HG03432 (cell line): ENCODE measurements around the gene MRPL24.
A peak's percentile ranks its signal among the peaks of the same experiment; 100 is the strongest.

Source experiments
- ATAC-seq: cut with Tn5 transposase; IDR thresholded peaks from one replicate; pipeline ENCODE4 v1.9.1; 2021; ENCODE audit warnings: mild to moderate bottlenecking, moderate library complexity; ENCODE audit not compliant: unreplicated experiment

Gene MRPL24

DNA sequence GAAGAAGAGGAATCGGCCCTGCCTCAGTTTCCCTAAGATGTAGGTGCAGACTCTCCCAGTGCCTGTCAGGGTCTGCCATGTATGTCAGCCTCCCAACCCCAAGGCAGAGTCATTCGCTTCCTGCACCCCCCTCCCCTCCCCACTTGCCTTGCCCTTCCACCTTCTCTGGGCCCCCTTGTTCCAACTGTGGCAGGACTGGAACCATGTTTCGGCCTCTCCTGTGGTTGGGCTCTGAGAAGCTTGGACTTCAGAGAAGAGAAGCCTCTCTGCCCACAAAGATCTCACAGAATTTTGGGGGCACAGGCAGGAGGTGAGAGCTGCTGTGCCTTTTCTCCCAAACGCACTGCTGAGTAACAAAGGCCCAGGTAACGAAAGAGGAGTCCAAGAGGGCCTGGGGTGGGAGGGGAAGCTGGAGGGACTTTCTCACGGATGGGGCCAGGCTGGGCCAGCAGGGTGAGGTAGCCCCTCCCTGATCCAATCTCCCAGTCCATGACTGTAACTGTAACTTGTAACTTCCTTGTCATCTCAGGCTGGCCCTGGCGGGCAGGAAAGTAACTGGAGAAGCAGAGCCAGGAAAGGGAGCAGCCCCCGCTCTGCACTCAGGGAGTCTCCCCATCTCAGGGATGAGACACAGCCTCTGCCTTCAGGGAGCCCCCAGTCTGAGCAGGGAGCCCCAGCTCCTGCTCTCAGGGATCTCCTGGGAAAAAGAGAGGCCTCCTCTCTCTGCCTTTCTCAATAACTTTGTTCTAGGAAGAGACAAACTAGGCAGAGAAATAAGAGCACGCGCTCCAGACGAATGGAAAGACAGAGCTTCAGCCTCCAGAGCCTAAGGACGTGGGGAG is 46.8 kb downstream of the MRPL24 start:
- no peak for ATAC-seq

DNA sequence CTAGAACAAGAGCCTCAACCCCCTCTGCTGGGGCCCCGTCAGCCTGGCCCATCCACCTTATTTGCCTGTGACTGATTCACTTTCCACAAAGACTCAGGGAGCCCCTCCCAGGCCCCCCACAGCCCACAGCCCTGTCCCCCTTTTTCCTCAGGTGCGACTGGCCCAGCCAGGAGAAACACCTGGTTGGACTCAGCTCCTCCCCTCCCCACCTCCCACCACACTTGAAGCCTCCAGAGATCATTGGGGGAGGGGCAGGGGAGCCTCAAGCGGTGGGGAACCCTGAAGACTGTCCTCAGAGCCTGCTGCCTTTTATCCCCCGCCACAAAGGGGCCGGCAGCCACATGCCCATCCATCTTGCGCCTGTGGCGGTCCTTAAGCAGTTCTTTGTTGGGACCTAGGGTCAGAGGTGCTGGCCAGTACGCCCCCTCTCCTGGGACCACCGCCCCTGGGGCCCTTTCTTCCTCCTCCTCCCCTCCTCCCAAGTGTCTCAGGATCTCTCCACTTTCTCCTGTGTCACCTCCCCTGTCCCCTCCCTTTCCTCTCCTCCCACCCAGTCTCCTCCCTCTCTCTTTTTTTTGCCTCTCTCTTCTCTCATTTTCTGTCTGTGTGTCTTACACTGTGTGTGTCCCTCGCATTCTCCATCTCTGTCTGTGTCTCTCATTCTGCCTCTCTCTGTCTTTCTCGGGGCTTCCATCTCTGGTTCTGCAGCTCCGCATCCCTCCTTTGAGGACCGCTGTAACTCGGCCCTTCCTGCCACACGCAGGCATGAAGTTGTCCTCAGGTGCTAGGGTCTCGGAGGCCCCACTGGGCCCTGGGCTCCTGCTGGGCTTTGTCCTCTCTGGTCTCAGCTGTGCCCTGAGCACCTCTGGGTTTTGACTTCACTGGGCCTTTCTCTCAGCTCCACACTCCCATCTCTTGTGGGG is 47.7 kb downstream of the MRPL24 start:
- no peak for ATAC-seq

DNA sequence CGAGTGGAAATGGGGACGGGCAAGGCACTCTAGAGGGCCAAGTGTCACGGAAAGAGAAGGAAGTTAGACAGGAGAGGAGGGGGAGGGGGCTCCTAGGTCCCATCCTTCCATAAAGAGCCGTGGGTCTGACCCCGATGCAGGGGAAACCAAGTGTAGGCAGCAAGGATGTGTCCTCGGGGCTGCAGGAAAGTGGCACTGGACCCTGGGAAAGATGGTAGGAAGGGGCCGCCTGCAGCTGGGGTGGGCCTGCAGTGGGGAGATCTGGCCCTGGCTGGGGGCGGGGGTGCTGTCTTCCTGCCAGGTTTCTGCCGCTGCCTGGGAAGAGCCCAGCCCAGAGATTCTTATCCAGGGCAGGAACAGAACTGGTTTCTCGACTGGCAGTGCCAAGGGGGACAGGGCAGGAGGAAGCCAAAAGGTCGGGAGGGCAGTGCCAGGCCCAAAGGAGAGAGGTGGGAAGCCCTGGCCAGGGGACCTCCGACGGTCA is 48.4 kb downstream of the MRPL24 start:
- ATAC-seq = no peak

DNA sequence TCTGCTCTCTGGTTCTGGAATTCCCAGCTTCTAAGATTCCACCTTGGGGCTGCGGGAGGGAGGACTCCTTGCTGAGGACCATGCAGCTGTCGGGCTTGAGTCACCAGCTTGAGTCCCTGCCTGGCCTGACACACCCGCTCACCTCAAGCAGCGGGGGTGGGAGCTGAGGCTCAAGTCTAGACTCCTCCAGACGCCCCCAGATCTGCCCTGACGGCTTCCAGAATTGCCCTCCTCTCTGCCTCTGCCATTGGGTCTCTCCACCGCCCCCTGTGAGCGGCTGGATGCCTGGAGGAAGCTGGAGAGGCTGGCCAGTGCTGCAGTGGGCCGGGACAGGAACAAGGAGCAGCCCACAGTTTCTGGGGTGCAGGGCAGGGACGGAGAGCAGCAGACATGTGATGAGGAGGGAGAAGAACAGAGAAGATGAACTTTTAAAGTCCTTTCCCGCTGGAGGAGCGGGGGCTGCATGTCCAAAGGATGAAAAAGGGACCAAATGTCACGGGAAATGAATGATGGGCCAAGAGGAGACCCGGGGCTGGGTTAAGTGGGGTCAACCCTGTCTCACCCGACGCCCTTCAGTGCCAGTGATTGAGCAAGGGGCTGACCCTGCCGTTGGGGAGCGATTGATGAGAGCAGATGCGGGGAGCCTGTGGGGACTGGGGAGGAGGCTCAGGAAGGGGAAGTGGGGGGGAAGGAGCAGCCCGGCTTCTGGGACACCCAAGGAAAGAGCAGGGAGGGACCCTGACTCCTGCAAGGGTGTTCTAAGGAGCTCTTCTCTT is 49.0 kb downstream of the MRPL24 start:
- ATAC-seq = no peak

DNA sequence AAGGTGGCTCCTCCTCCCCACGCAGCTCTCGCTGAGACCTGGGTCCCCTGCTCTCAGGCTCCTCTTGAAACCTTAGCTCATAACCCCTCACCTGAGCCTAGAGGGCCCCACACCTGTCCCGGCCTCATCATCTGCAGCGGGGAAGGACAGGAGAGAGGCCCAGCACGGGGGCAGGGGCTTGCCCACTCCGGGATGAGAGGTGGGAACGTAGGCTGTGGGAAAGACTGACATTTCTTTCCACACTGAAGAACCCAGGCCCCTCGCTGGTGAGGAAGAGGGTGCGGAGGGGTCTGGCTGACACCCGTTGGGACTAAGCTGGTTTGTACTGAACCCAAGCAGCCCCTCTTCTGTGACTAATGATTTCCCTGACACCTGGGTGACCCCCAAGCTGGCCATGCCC is 49.7 kb downstream of the MRPL24 start:
- no peak for ATAC-seq

DNA sequence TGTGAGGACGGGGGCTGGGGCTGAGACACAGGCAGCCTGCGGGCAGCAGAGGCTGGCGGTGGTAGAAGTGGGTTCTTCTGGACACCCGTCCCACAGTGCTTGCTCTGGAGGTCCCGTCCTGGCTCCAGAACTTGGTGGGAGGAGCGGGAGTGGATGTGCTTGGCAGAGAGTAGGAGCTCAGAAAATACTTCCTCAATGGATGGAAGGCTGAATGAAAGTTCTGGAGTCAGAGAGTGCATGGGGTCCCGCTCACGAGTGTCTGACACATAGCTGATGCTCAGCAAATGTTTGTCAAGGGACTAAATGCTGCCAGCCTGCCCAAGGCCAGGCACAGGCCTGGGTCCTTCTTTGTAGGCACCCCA is 50.2 kb downstream of the MRPL24 start:
- ATAC-seq = no peak

DNA sequence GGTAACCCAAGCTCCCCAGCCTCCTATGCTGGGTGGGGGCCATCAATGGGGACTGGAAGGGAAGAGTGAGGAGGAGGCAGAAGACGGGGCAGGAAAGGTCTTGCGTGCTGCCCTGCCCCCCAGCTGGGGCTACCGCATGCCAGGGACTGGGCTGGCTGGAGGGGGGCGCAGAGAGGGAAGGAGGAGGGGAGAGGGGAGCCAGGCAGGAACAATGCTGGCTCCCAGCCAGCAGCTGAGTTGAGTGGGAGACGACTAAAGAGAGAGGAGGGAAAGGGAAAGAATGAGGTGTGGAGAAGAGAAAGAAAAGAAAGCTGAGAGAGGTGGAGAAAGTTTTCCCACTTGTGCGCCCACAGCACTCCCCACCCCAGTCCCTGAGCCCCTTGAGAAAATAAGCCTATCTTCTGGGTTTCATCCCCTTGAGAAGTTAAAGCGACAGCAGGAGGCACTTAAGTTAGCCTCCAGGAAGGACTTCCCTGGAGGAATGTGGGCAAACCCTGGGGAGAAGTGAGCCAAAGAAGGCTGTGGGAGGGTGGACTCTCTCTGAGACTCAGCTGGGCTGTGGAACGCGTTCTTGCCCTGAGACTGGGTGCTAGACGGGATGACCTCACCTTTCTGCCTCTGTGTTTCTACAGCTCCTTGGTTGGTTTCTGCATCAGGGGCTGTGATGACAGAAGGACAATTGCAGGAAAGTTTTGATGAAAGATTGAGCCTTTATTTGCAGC is 50.8 kb downstream of the MRPL24 start:
- no peak for ATAC-seq

DNA sequence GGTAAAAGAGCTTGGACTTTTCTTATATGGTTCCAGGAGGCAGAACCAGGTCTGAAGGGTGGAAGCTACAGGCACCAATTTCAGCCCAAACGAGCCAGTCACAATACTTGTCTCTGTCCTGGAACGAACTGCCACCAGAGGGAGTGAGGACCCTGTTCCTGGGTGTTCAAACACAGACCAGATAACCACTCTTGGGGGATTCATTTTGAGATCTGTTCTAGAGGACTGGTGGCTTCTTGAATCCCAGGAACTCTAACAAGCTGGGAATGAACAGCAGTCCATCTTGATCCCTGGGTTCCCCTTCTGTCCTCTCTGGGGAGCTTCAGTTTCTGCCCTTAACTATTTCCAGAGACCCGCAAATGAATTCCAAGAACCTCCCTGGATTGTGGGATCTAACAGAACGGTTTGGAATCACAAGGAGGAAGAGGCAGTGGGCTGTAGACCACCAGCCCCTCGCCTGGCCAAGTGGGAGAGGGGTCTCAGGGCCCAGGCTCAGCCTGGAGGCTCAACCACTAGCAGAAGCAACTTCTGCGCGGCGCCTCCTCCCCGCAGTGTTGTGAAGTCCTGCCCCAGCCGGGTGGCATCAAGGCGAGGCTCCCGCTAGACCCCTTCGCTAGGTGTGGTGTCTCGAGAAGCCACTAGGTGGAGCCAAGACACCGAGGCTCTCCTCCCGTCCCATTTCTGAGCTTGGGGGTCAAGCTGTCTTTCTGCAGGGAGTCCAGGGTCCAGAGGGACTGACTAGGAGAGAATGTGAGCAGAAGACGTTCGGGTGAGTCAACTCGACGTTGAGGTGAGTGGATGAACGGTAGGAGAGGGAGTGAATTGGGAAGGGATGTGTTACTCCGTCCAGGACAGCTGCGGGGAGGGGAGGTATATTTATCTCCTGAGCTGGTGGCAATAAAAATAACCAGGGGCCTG is 51.6 kb downstream of the MRPL24 start:
- ATAC-seq = peak; percentile 64
